H54 (cell line): ENCODE measurements around the gene TUBAL3.
"Not testable (repeated sequence)": the region's sequence is repeated elsewhere in the genome, so short reads cannot be mapped to it uniquely, and the experiment has no call there.

Experiments used
- DNase-seq: peaks from one replicate; pipeline ENCODE4 v3.0.0; 2011; ENCODE audit warnings: low spot score, mixed read lengths; ENCODE audit not compliant: insufficient read length
- FAIRE-seq: peaks from 3 replicates; lab custom pipeline; 2011; peaks lifted over from hg19 to GRCh38; lab: Jason Lieb, UNC
- POLR2A ChIP-seq: IDR thresholded peaks from 2 replicates; pipeline ENCODE4 v1.6.1; 2011; ENCODE audit warnings: low read depth, mild to moderate bottlenecking, low read length

TUBAL3 gene

GRCh38 chr10:5381187-5381586, 23.4 kb downstream of the TUBAL3 start:
- TF ChIP-seq POLR2A: no peak
- no peak for FAIRE-seq
- no peak for DNase-seq

- DNase-seq, FAIRE-seq: not testable (repeated sequence)
These were observed 24.2 kb downstream of the TUBAL3 start for GRCh38 chr10:5380395-5380794.

DNA sequence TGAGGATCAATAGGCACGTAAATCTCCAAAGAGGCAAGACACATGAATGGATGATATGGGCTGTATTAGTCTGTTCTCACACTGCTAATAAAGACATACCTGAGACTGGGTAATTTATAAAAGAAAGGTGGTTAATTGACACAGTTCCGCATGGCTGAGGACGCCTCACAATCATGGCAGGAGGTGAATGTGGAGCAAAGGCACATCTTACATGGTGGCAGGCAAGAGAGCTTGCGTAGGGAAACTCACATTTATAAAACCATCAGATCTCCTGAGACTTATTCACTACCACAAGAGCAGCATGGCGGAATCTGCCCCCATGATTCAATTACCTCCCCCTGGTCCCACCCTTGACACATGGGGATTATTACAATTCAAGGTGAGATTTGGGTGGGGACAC, 25.4 kb downstream of the TUBAL3 start:
- not testable (repeated sequence) for FAIRE-seq, DNase-seq

GRCh38 chr10:5376450-5376849, 28.2 kb downstream of the TUBAL3 start:
- no peak for DNase-seq
- no peak for TF ChIP-seq POLR2A
- no peak for FAIRE-seq

GRCh38 chr10:5373891-5374611, 30.6 kb downstream of the TUBAL3 start:
- no peak for TF ChIP-seq POLR2A
- no peak for DNase-seq
- no peak for FAIRE-seq

DNA sequence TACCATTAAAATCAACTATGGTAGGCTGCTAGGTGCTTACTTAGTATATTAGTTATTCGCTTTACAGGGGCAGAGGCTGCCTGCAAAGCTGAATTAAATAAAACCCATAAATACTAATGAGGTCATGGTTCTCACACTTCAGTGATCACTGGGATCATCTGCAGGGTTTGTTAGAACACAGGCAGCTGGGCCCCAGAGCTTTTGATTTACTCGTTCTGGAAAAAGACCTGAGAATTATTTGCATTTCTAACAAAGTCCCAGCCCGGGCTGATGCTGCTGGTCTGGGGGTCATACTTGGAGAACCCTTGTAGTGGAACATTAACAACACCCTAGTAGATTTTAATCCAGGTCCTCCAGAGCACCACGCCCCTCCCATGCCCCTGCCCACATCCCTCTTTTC, 31.3 kb downstream of the TUBAL3 start:
- DNase-seq: no peak
- TF ChIP-seq POLR2A: no peak
- no peak for FAIRE-seq

DNA sequence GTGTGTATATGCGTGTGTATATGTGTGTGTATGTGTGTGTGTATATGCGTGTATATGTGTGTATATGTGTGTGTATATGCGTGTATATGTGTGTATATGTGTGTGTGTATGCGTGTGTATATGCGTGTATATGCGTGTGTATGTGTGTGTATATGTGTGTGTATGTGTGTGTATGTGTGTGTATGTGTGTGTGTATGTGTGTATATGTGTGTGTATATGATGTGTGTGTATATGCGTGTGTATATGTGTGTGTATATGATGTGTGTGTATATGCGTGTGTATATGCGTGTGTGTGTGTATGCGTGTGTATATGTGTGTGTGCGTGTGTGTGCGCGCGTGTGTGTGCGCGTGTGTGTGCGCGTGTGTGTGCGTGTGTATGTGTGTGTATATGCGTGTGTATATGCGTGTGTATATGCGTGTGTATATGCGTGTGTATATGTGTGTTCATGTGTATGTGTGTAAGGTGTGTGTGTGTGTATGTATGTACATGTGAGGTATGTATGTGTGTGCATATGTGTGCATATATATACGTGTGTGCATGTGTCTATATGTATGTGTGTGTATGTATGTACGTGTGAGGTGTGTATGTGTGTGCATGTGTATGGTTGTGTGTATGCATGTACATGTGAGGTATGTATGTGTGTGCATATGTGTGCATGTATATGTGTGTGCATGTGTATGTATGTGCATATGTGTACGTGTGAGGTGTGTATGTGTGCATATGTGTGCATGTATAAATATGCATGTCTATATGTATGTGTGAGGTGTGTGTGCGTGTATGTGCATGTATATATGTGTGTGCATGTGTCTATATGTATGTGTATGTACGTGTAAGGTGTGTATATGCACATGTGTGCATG, 33.9 kb downstream of the TUBAL3 start:
- FAIRE-seq (no peak), DNase-seq (no peak)
- TF ChIP-seq POLR2A: no peak

DNA sequence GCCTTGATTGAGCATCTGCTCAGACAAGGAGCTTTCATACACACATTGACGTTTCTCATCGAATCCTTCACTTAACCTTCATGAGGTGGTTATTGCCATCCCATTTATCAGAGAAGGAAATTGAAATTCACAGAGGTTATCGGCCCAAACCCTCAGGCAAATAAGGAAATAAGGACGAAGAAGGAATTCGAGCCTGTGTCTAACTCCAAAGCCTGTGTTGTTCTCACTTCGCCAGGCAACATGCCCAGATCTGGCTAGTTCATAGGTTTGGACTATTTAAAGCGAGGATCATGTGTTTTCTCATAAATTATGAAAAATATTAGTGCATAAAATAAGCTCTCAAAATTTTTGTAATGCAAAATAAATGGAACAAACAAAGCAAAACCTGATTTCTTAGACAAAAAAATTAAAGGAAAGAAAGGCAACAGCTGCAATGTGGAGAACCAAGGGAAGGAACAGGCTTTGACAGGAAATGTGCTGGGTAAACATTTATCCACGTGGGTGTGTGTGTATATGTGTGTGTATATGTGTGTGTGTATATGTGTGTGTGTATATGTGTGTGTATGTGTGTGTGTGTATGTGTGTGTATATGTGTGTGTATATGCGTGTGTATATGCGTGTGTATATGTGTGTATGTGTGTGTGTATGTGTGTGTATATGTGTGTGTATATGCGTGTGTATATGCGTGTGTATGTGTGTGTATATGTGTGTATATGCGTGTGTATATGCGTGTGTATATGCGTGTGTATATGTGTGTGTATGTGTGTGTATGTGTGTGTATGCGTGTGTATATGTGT, 35.1 kb downstream of the TUBAL3 start:
- TF ChIP-seq POLR2A: no peak
- DNase-seq (no peak), FAIRE-seq (no peak)

DNA sequence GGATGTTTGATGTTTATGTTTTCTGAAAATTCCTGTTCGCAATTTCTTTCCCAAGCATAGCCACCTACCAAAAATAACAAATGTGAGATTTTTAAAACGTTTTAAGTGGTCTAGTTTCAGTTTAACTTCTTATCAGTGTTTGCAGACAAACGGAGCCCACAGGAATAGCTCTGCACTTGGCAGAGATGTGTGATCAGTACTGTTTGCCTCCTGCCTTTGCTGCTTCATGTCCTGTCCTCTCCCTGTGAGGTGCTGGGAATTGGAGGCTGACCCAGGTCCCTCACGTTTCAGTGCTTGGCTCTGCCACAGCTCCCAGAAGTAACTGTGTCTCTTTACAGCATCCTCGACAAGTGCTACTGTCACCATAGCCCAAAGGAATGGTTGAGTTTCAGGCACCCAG, 38.7 kb downstream of the TUBAL3 start:
- DNase-seq: no peak
- no peak for FAIRE-seq
- TF ChIP-seq POLR2A: no peak

DNA sequence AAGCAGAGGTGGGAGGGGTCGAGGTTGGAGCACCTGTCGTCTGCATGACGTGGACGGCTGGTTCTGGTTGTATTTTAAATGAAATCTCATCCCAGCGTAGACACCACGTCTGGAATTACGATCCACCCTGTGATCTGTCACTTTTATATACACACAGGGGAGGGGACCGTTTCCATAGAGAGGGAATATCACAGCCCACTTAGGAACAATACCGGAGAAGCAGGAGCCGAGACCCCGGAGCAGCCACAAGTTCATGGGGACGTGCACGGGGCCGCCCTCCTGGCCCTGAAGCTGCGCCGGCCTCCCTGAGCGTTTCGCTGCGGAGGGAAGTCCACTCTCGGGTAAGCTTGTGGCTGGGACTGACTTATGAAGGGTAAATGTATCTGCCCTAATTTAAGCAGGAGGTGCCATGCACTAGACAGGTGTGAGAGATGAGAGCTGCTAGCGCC, 39.7 kb downstream of the TUBAL3 start, which contains the start of gene UCN3:
TSS of gene UCN3 (plus strand) at position 77 of the 449 bp plus-strand sequence. CDS start 8,755 bp downstream, outside the sequence.
- TF ChIP-seq POLR2A: no peak
- FAIRE-seq: no peak
- no peak for DNase-seq

GRCh38 chr10:5364374-5364773, 40.3 kb downstream of the TUBAL3 start:
- no peak for TF ChIP-seq POLR2A
- FAIRE-seq: no peak
- DNase-seq: no peak

- no peak for FAIRE-seq
- no peak for DNase-seq
- no peak for TF ChIP-seq POLR2A
These were observed 41.8 kb downstream of the TUBAL3 start for GRCh38 chr10:5362873-5363272.

DNA sequence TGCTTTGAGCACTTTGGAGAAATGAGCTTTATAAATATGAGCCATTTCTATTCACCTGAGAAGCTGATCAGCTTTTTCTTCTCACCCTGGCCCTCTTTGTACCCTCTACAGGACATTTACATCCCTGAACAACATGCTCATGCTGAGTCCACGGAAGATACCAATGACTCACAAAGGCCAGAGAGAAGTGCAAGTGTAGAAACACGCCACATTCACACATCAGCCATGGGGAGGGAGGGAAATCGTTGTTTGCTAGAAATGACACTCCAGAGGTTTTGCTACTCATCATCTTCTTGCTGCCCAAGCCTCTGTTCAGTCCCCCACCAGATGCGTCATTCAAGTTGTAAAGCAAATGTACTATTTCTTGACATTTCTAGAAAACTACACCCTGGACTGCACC, 42.7 kb downstream of the TUBAL3 start:
- FAIRE-seq: no peak
- no peak for DNase-seq

More for the DNA sequence above, 42.7 kb downstream of the TUBAL3 start:
- TF ChIP-seq POLR2A: no peak
